ENCODE measurements around the gene MBD3. TPM values are rescaled to one million over a fixed set of nuclear protein-coding genes. Genes with fewer than 3 reads are reported as not detected.

MBD3 gene
- total RNA-seq, 1 donor, result 73.4 TPM

DNA sequence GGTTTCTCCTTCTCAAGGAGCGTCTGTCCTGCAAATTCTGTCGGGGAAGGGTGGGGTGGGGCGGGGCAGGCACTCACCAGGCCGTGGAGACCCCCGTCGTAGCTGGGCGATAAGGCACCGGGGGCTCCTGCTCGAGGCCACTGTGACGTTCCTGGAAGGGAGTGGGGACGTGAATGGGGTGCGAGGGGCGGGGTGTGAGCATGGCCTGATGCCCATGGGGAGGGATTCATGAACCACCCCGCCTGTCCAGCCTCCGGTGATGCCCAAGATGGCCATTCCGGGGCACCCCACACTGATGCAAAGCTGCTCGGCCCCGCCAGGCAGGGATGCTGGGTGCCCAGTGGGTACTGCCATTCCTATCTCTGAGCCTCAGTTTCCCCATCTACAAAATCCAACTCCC, 27.0 kb upstream of the MBD3 start:
- no peak for DNase-seq (ENCODE audit: low read depth)
- TF ChIP-seq, protein P1, sequence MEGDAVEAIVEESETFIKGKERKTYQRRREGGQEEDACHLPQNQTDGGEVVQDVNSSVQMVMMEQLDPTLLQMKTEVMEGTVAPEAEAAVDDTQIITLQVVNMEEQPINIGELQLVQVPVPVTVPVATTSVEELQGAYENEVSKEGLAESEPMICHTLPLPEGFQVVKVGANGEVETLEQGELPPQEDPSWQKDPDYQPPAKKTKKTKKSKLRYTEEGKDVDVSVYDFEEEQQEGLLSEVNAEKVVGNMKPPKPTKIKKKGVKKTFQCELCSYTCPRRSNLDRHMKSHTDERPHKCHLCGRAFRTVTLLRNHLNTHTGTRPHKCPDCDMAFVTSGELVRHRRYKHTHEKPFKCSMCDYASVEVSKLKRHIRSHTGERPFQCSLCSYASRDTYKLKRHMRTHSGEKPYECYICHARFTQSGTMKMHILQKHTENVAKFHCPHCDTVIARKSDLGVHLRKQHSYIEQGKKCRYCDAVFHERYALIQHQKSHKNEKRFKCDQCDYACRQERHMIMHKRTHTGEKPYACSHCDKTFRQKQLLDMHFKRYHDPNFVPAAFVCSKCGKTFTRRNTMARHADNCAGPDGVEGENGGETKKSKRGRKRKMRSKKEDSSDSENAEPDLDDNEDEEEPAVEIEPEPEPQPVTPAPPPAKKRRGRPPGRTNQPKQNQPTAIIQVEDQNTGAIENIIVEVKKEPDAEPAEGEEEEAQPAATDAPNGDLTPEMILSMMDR (IDR thresholded peaks at IDR 0.05; ENCODE audit: insufficient read depth, low read depth, low read length), result no peak
- no peak overlapping the region for H3K4me3 ChIP-seq (ENCODE audit: low read depth, low read length)

DNA sequence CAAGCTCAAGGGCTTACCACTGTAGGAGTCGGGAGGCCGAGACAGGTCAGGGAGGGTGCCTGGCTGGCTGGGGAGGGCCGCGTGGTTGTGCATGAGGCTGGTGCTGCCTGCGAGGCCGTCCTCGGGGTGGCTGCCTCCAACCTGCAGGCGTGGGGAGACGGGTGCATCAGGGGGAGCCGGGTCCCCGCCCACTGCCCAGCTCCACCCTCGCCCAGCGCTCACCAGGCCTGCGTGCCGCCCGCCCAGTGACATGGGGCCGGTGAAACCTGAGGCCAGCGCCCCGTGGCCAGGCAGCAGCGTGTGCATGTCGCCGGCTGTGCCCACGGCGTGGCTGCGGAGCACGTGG, 26.4 kb upstream of the MBD3 start:
- DNase-seq (ENCODE audit: low read depth), result no peak
- TF ChIP-seq, protein P1 (IDR thresholded peaks at IDR 0.05; ENCODE audit: insufficient read depth, low read depth, low read length), result no peak
- H3K4me3 ChIP-seq (ENCODE audit: low read depth, low read length), result no peak overlapping the region

DNA sequence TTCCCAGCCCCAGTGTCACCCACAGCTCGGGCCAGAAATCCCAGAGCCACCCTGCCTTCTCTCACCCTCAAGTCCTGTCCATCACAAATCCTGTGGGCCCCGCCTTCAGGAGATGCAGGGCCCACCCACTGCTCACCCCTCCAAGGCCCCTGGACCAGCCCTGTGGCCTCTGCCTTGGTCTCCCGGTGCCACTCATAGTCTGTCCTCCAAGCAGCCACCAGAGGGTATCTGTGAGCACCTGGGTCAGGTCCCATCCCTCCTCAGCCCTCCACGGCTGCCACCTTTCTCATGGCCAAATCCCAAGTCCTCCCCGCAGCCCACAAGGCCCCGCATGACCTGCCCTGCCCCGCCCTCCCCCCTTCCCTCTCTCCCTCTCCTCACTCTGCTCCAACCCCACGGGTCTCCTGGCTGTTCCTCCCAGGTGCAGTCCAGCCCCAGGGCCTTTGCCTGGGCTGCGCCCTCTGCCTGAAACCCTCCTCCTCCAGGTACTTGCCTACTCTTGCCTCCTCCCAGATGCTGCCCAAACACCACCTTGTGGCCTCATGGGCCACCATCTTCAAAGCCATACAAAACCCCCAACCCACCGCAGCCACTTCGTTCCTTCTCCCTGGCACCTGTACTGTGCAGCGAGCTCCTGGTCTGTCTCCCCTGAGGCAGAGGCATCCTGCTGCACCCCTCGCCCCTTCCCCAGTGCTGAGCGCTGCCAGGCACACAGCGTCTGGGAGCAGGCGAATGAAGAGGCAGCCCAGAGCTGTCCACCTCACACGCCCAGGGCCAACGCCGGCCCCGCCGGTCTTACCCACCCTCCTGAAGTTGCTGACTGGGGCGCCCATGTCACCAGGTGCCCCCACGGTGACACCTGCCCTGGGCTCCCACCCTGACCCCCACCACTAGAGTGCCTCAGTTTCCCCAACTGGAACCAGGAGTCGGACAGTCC, 25.8 kb upstream of the MBD3 start:
- DNase-seq (ENCODE audit: low read depth), result peak; percentile 5
- H3K4me3 ChIP-seq (ENCODE audit: low read depth, low read length), result no peak overlapping the region
- TF ChIP-seq, protein P1 (IDR thresholded peaks at IDR 0.05; ENCODE audit: insufficient read depth, low read depth, low read length), result peak; percentile 44

DNA sequence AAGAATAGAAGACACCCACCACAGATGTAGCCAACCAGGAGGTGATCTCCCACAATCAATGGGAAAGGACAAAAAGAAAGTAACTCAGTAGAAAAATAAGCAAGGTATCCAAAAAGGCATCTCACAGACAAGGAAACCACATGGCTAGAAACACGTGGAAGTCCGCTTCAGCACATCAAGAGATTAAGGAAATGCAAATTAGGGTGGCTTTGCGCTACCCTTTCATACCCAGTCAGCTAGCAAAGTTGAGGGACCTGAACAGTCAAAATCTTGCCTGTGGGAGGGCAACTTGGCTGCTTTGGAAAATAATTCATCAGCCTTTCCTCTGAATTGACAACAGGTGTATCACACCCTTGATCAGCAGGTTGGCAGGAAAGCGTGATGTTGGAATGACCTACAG, 24.2 kb upstream of the MBD3 start:
- peak; percentile 2 for DNase-seq (ENCODE audit: low read depth)
- no peak overlapping the region for H3K4me3 ChIP-seq (ENCODE audit: low read depth, low read length)
- TF ChIP-seq, protein P1 (IDR thresholded peaks at IDR 0.05; ENCODE audit: insufficient read depth, low read depth, low read length), result no peak

DNA sequence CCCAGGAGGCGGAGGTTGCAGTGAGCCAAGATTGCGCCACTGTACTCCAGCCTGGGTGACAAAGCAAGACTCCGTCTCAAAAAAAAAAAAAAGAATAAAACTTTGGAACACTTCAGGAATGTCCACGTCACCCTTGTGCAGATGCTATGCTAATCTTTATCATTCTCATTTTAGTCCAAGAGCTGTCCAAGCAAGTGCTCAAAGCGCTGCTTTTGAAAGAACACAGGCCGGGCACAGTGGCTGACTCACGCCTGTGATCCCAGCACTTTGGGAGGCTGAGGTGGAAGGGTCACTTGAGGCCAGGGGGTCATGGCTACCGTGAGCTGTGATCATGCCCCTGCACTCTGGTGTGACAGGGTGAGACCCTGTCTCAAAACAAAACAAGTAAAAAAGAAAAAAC, 23.7 kb upstream of the MBD3 start:
- no peak overlapping the region for H3K4me3 ChIP-seq (ENCODE audit: low read depth, low read length)
- peak; percentile 82 for DNase-seq (ENCODE audit: low read depth)
- TF ChIP-seq, protein P1 (IDR thresholded peaks at IDR 0.05; ENCODE audit: insufficient read depth, low read depth, low read length), result no peak

DNA sequence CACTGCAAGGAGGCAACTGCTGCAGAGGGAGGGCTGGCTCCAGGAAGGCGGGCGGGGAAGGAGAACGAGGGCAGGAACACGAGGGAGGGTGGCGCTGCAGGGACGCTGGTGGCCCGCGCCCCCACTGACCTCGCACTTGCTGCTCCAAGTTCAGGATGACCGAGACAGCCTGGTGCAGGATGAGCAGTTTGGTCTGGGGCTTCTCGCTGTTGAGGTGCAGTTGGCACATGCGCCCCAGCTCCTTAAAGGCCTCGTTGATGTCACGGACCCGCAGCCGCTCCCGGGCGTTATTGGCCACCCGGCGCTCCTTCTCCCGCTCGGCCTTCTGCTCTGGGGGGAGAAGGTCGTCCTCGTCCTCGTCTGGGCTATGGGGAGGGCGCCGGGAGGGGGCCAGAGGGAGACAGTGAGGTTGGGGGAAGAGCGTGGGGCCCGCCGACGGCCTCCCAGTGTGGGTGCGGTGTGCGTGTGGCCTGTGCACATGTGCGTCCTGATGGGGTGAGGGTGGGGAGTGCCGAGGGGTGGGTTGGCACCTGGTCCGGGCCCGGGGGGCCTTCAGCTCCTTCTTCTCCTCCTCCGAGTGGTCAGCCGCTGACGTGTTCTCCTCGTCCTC, 22.6 kb upstream of the MBD3 start:
- TF ChIP-seq, protein P1 (IDR thresholded peaks at IDR 0.05; ENCODE audit: insufficient read depth, low read depth, low read length), result no peak
- H3K4me3 ChIP-seq (ENCODE audit: low read depth, low read length), result no peak overlapping the region
- DNase-seq (ENCODE audit: low read depth), result no peak

All from fibroblast of villous mesenchyme (primary cell).